Measurements from ENCODE around the gene FNDC5. TPM values are rescaled to one million over a fixed set of nuclear protein-coding genes. Genes with fewer than 3 reads are reported as not detected.

FNDC5 gene
- total and polyA plus RNA-seq, 2 experiments from 2014 or later, result 9.0 to 11.2 TPM

GRCh38 chr1:32881871-32882850 lies 11.4 kb upstream of the FNDC5 start:
- no peak overlapping the region for H2AFZ ChIP-seq
- TF ChIP-seq EZH2phosphoT487 (IDR thresholded peaks at IDR 0.05; ENCODE audit: low read depth, severe bottlenecking, unreplicated experiment), result no peak
- no peak for TF ChIP-seq CTCF (IDR thresholded peaks at IDR 0.05; ENCODE audit: poor library complexity)
- TF ChIP-seq EZH2 (IDR thresholded peaks at IDR 0.05; ENCODE audit: borderline replicate concordance), result no peak
- H3K4me1 ChIP-seq (ENCODE audit: insufficient read depth), result no peaks in the 10 kb centered on the region
- no peaks in the 10 kb centered on the region for H3K36me3 ChIP-seq (replicated peaks; ENCODE audit: insufficient read depth, low read depth)
- no peak overlapping the region for H3K4me2 ChIP-seq
- H3K79me2 ChIP-seq, result no peaks in the 10 kb centered on the region
- no peak for DNase-seq (ENCODE audit: low spot score)
- H3K27me3 ChIP-seq, result peaks cover 23% of the 10 kb centered on the region
- H3K4me3 ChIP-seq, result no peak overlapping the region
- H3K9me2 ChIP-seq (replicated peaks; ENCODE audit: insufficient read depth), result no peaks in the 10 kb centered on the region
- 73% methylated on average over 20 of the region's 22 CpGs for WGBS (ENCODE audit: low lambda C conversion rate, missing lambda C conversion rate)
- no peaks in the 10 kb centered on the region for H3K9me3 ChIP-seq (ENCODE audit: low read depth)
- no peaks in the 10 kb centered on the region for H4K20me1 ChIP-seq (ENCODE audit: insufficient read depth, poor library complexity, severe bottlenecking)
- no peak overlapping the region for H3K27ac ChIP-seq

GRCh38 chr1:32881291-32881690 lies 10.6 kb upstream of the FNDC5 start:
- no peak for DNase-seq (ENCODE audit: low spot score)
- H2AFZ ChIP-seq, result no peak overlapping the region
- no peaks in the 10 kb centered on the region for H3K4me1 ChIP-seq (ENCODE audit: insufficient read depth)
- TF ChIP-seq CTCF (IDR thresholded peaks at IDR 0.05; ENCODE audit: poor library complexity) (no peak), EZH2 (IDR thresholded peaks at IDR 0.05; ENCODE audit: borderline replicate concordance) (no peak), EZH2phosphoT487 (IDR thresholded peaks at IDR 0.05; ENCODE audit: low read depth, severe bottlenecking, unreplicated experiment) (no peak)
- H3K9me2 ChIP-seq (replicated peaks; ENCODE audit: insufficient read depth), result no peaks in the 10 kb centered on the region
- no peaks in the 10 kb centered on the region for H3K9me3 ChIP-seq (ENCODE audit: low read depth)
- H3K4me2 ChIP-seq, result no peak overlapping the region
- no peak overlapping the region for H3K4me3 ChIP-seq
- H4K20me1 ChIP-seq (ENCODE audit: insufficient read depth, poor library complexity, severe bottlenecking), result no peaks in the 10 kb centered on the region
- peaks cover 22% of the 10 kb centered on the region for H3K27me3 ChIP-seq
- H3K79me2 ChIP-seq, result no peaks in the 10 kb centered on the region
- 78% methylated on average over 4 of the region's 5 CpGs for WGBS (ENCODE audit: low lambda C conversion rate, missing lambda C conversion rate)
- H3K27ac ChIP-seq, result no peak overlapping the region
- no peaks in the 10 kb centered on the region for H3K36me3 ChIP-seq (replicated peaks; ENCODE audit: insufficient read depth, low read depth)

- no peaks in the 10 kb centered on the region for H4K20me1 ChIP-seq (ENCODE audit: insufficient read depth, poor library complexity, severe bottlenecking)
- no peak for TF ChIP-seq CTCF (IDR thresholded peaks at IDR 0.05; ENCODE audit: poor library complexity)
- no peak for TF ChIP-seq EZH2 (IDR thresholded peaks at IDR 0.05; ENCODE audit: borderline replicate concordance)
- no peak for TF ChIP-seq EZH2phosphoT487 (IDR thresholded peaks at IDR 0.05; ENCODE audit: low read depth, severe bottlenecking, unreplicated experiment)
- H3K27me3 ChIP-seq, result peaks cover 8% of the 10 kb centered on the region
- H3K4me3 ChIP-seq, result no peak overlapping the region
- no peaks in the 10 kb centered on the region for H3K4me1 ChIP-seq (ENCODE audit: insufficient read depth)
- no peak overlapping the region for H3K4me2 ChIP-seq
- no peaks in the 10 kb centered on the region for H3K9me2 ChIP-seq (replicated peaks; ENCODE audit: insufficient read depth)
- 77% methylated on average over 5 of the region's 5 CpGs for WGBS (ENCODE audit: low lambda C conversion rate, missing lambda C conversion rate)
- H3K27ac ChIP-seq, result no peak overlapping the region
- DNase-seq (ENCODE audit: low spot score), result no peak
- H2AFZ ChIP-seq, result no peak overlapping the region
- no peaks in the 10 kb centered on the region for H3K36me3 ChIP-seq (replicated peaks; ENCODE audit: insufficient read depth, low read depth)
- H3K79me2 ChIP-seq, result no peaks in the 10 kb centered on the region
- H3K9me3 ChIP-seq (ENCODE audit: low read depth), result no peaks in the 10 kb centered on the region
Measured at GRCh38 chr1:32878637-32879041, 7.9 kb upstream of the FNDC5 start.
